Renal cortex interstitium (tissue), 11 donors: Measurements from ENCODE around the gene PPP1R9A. TPM values are rescaled to one million over a fixed set of nuclear protein-coding genes. Genes with fewer than 3 reads are reported as not detected.
"Not testable (repeated sequence)": the region's sequence is repeated elsewhere in the genome, so short reads cannot be mapped to it uniquely, and the experiment has no call there.

Experiments used
- DNase-seq, 11 donors: peaks; one replicate each; pipeline ENCODE4 v3.0.0-alpha.2; 2013; ENCODE audit warnings: low read depth in 9 of 11, low spot score in 4 of 11; ENCODE audit errors: extremely low read depth in 1 of 11
- polyA plus RNA-seq, 3 donors: library from polyadenylated mRNA; unstranded; fragments of 120-200 nt; gene quantifications; one replicate each; pipeline ENCODE4 v1.2.1, GENCODE V29; 2013; ENCODE audit not compliant: insufficient read length in 3 of 3

PPP1R9A gene
- polyA plus RNA-seq, 3 donors: 30.4 to 37.1 (median 32.7) TPM

DNA sequence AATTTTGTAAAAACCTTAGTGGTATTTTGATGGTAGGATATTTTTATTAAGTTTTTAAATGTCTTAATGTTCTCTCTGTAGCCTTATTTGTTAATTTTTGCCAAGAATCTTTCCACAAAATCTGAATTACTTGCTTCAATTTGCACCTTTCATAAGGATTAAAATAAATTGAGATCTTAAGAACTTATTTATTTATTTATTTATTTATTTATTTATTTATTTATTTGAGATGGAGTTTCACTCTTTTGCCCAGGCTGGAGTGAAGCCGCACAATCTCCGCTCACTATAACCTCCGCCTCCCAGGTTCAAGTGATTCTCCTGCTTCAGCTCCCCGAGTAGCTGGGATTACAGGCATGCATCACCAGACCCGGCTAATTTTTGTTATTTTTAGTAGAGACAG lies 98.6 kb downstream of the PPP1R9A start:
- no peak for DNase-seq

DNA sequence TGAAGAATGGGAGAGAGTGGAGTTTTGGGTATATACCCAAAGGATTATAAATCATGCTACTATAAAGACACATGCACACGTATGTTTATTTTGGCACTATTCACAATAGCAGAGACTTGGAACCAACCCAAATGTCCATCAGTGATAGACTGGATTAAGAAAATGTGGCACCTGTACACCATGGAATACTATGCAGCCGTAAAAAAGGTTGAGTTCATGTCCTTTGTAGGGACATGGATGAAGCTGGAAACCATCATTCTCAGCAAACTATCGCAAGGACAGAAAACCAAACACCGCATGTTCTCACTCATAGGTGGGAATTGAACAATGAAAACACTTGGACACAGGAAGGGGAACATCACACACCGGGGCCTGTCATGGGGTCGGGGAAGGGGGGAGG lies 101.4 kb downstream of the PPP1R9A start:
- DNase-seq: not testable (repeated sequence)

- DNase-seq: no peak
Observed at GRCh38 chr7:95011146-95011928, 103.9 kb downstream of the PPP1R9A start.

GRCh38 chr7:95011995-95012394 lies 104.6 kb downstream of the PPP1R9A start:
- no peak for DNase-seq

DNA sequence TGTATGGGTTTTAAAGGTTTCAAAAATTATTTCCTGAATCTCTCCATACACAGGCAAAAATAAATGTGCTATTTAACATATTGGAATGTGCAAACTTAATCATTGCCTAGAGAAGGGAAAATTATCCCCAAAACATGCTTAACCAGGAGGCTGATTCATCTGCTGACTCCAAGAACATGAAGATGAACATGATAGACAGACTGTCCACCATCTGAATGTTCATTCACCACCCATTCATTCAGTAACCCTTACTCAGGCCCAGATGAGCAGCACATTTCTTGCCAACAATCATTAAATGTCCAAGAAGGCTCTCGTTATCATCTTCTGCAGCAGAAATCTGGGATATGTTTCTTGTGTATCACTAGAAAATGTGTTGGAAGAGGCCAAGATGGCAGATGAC lies 110.6 kb downstream of the PPP1R9A start:
- DNase-seq: no peak

GRCh38 chr7:95026018-95026417 lies 118.6 kb downstream of the PPP1R9A start:
- DNase-seq: no peak

DNA sequence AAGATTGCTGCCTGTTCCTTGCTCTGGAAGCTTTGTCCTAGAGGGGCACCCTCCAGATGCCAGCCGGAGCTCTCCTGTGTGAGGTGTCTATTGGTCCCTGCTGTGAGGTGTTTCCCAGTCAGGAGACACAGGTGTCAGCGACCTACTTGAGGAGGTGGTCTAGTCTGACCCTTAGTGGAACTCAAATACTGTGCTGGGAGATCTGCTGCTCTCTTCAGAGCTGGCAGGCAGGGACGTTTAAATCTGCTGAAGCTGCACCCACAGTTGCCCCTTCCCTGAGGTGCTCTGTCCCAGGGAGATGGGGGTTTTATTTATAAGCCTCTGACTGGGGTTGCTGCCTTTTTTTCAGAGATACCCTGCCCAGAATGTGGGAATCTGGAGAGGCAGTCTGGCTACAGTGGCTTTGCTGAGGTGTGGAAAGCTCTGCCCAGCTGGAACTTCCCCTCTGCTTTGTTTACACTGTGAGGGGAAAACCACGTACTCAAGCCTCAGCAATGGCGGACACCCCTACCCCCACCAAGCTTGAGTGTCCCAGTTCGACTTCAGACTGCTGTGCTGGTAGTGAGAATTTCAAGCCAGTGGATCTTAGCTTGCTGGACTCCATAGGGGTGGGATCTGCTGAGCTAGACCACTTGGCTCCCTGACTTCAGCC lies 119.2 kb downstream of the PPP1R9A start:
- DNase-seq: no peak

- no peak for DNase-seq
Observed at GRCh38 chr7:95027234-95027872, 120.0 kb downstream of the PPP1R9A start.

DNA sequence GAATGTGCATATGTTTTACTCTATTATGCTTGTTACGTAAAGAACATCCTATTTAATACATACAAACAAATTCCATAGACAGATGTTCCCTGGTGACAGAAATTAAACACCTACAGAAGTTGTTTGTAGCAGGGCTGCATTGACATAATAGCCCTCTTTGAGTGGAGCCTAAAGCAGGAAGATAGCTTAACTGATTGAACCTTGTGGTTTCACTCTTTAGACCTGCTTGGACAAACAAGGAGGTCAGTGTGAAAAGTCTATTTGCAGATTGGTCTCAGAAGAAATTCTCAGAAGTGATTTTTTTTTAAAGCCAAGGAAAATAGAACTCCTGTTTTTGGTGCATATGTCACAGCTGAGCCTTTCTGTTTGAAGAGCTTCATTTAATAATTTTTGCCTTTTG lies 121.3 kb downstream of the PPP1R9A start:
- DNase-seq: no peak

DNA sequence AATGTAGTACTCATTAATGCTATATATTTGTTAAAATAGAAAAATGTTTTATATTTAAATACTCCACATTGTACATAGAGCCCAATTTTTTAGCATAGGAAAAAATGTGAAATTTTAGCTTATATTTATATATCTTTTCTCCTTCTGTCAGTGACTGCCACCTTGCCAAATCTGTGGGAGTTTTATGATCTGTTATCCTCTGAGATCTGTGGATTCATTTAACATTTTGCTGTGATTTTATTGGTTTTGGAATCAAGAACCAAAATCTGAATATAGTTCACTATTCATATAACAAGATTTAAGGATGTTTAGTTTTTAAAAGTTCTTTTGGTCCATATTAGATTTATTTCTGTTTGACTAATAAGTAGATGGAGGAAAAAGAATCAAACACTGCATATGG lies 127.9 kb downstream of the PPP1R9A start:
- no peak for DNase-seq

DNA sequence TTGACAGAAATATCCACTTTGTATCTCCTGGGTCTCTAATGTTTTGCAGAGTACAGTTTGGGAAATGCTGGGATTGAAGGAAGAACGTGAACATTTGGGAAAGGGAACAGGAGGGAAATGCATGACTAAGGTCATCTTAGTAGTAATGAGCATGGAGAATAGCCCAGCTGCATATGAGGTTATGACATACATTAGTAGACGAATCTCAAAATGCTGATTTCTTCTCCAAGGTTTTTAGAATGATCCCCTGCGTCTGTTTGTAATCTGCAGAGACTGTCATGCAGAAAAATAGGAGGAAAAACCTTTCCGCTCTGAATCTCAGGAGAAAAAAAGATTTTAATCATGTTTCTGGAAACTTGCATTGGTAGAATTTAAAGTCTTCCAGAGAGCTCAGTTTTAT lies 133.6 kb downstream of the PPP1R9A start:
- DNase-seq: no peak

- DNase-seq: no peak
Observed at GRCh38 chr7:95045236-95045923, 138.0 kb downstream of the PPP1R9A start.

- DNase-seq: no peak
Observed at GRCh38 chr7:95046494-95047240, 139.3 kb downstream of the PPP1R9A start.

- no peak for DNase-seq
Observed at GRCh38 chr7:95047291-95047690, 139.9 kb downstream of the PPP1R9A start.

DNA sequence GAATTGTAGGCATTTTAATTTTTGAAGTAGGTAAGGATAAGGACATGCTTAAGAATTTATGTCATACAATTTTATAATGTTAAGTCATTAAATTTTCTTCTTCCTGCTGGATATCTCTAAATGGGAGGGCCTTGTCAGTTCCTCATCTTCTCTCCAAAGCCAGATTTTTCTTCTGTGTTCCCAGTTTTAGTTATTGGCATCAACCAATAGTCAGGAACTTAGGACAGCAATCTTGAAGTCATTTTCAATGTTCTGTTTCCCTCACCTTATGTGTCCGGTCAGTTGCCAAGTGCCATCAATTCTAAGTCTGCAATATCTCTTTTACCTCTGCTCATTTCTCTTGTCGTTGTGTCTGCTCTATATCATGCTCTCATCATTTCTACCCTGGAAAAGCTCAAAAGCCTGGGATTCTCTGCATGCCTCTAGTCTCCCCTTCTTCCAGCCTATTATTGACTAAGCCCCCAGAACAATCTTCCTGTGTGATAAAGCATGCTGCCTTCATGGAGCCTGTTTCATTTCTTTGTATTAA lies 145.2 kb downstream of the PPP1R9A start:
- DNase-seq: no peak

DNA sequence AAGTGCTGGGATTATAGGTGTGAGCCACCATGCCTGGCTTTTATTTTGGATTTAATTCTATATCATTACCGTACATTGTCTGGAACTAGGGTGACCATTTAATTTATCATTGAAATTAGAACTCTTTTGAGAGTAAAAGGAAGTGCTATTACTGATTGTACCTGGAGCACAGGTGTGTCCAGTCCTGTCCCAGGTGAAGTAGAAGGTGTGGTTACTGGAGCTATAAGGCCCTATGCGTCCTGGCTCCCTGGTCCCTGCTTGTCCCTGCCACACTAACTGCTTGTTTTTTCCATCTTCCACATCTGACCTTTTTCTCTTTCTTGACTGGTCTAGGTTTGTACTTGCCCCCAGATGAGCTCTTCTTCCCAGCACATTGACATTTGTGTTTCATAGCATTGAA lies 147.0 kb downstream of the PPP1R9A start:
- DNase-seq: no peak

DNA sequence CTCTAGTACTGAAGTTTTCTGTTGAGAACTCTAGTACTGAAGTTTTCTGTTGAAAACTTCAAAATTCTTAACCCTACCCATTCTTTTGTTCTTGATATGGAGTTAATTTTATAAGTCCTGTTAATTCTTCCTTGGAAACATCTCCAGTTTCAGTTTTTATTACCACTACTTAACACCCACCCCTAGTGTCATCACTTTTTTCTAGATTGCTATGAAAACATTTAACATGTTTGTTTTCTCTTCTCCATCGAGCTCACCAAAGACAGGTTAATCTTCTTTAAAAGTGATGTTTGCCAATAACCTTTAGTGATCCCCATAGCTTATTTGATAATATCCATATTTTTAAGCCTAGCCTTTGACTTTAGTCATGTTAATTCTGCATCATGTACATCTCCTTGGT lies 147.9 kb downstream of the PPP1R9A start:
- no peak for DNase-seq

GRCh38 chr7:95056107-95056739 lies 148.8 kb downstream of the PPP1R9A start:
- DNase-seq: no peak
